ENCODE data around the gene CHAC1. TPM values are rescaled to one million over a fixed set of nuclear protein-coding genes. Genes with fewer than 3 reads are reported as not detected.
A peak's percentile ranks its signal among the peaks of the same experiment; 100 is the strongest.

The CHAC1 gene
- total and polyA plus RNA-seq, 8 donors = 1.3 to 61.6 (median 5.0) TPM

- peaks cover 27 to 52% (median 38%) of the 10 kb centered on the region in 4 donors for H3K4me1 ChIP-seq
- no peak for DNase-seq
Measured at GRCh38 chr15:40933517-40933902, 19.8 kb upstream of the CHAC1 start.

GRCh38 chr15:40934457-40934856 is 18.8 kb upstream of the CHAC1 start:
- Histone ChIP-seq H3K9me3 (no peaks in the 10 kb centered on the region), H3K27me3 (peaks cover 10 to 37% (median 27%) of the 10 kb centered on the region in 3 donors), H3K36me3 (peaks cover 0 to 18% (median 0%) of the 10 kb centered on the region in 4 donors), H3K4me1 (peaks cover 18 to 43% (median 29%) of the 10 kb centered on the region in 4 donors), H3K27ac (no peak overlapping the region), H3K4me3 (peak overlapping the region in 1 of 4 donors; percentile 16)
- no peak for DNase-seq
- TF ChIP-seq POLR2AphosphoS5 (IDR thresholded peaks at IDR 0.05) (no peak), EP300 (IDR thresholded peaks at IDR 0.05) (no peak), POLR2A (IDR thresholded peaks at IDR 0.05) (no peak), CTCF (IDR thresholded peaks at IDR 0.05) (no peak)
- intact Hi-C loops (cut with DNase I; ENCODE audit: low total_unique reads) = no loop called here
- WGBS, 5 donors = 91 to 96% (median 94%) methylated on average over 6 of the region's 6 CpGs

More at GRCh38 chr15:40933517-40933902, 19.8 kb upstream of the CHAC1 start:
- peak overlapping the region in 1 of 4 donors; percentile 75 for H3K4me3 ChIP-seq
- peaks cover 10 to 47% (median 36%) of the 10 kb centered on the region in 3 donors for H3K27me3 ChIP-seq
- no peak for TF ChIP-seq POLR2A (IDR thresholded peaks at IDR 0.05)
- TF ChIP-seq POLR2AphosphoS5 (IDR thresholded peaks at IDR 0.05) = peak in 1 of 3 donors; percentile 8
- TF ChIP-seq CTCF (IDR thresholded peaks at IDR 0.05) = no peak
- no peak for TF ChIP-seq EP300 (IDR thresholded peaks at IDR 0.05)
- H3K9me3 ChIP-seq = no peaks in the 10 kb centered on the region
- peak overlapping the region in 4 of 5 donors; percentile 15 to 57 (median 34) for H3K27ac ChIP-seq
- intact Hi-C loops (cut with DNase I; ENCODE audit: low total_unique reads) = no loop called here
- peaks cover 0 to 18% (median 0%) of the 10 kb centered on the region in 4 donors for H3K36me3 ChIP-seq
- 52 to 65% (median 58%) methylated on average over 3 of the region's 3 CpGs for WGBS, 5 donors

DNA sequence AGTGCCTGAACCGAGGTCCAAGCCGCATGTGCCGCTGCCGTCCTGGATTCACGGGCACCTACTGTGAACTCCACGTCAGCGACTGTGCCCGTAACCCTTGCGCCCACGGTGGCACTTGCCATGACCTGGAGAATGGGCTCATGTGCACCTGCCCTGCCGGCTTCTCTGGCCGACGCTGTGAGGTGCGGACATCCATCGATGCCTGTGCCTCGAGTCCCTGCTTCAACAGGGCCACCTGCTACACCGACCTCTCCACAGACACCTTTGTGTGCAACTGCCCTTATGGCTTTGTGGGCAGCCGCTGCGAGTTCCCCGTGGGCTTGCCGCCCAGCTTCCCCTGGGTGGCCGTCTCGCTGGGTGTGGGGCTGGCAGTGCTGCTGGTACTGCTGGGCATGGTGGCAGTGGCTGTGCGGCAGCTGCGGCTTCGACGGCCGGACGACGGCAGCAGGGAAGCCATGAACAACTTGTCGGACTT is 17.0 kb upstream of the CHAC1 start:
- no peak for TF ChIP-seq POLR2A (IDR thresholded peaks at IDR 0.05)
- peaks cover 11 to 40% (median 25%) of the 10 kb centered on the region in 4 donors for H3K4me1 ChIP-seq
- intact Hi-C loops (cut with DNase I; ENCODE audit: low total_unique reads) = no loop called here
- DNase-seq = no peak
- H3K36me3 ChIP-seq = peaks cover 0 to 18% (median 0%) of the 10 kb centered on the region in 4 donors
- peaks cover 0 to 19% (median 8%) of the 10 kb centered on the region in 3 donors for H3K27me3 ChIP-seq
- H3K4me3 ChIP-seq = peak overlapping the region in 1 of 4 donors; percentile 16
- WGBS, 5 donors = 92 to 95% (median 93%) methylated on average over 24 to 31 of the region's 31 CpGs
- no peaks in the 10 kb centered on the region for H3K9me3 ChIP-seq
- H3K27ac ChIP-seq = peak overlapping the region in 1 of 5 donors; percentile 3

- Histone ChIP-seq H3K36me3 (peaks cover 0 to 18% (median 0%) of the 10 kb centered on the region in 4 donors), H3K27me3 (peaks cover 0 to 12% (median 3%) of the 10 kb centered on the region in 3 donors), H3K4me3 (peak overlapping the region in 1 of 4 donors; percentile 19), H3K27ac (peak overlapping the region in 1 of 5 donors; percentile 3), H3K9me3 (no peaks in the 10 kb centered on the region), H3K4me1 (peaks cover 13 to 40% (median 25%) of the 10 kb centered on the region in 4 donors)
- WGBS, 5 donors = 72 to 90% (median 76%) methylated on average over 14 to 15 of the region's 15 CpGs
- no peak for TF ChIP-seq POLR2A (IDR thresholded peaks at IDR 0.05)
- TF ChIP-seq POLR2AphosphoS5 (IDR thresholded peaks at IDR 0.05) = no peak
- TF ChIP-seq EP300 (IDR thresholded peaks at IDR 0.05) = no peak
- no peak for TF ChIP-seq CTCF (IDR thresholded peaks at IDR 0.05)
- no peak for DNase-seq
- intact Hi-C loops (cut with DNase I; ENCODE audit: low total_unique reads) = no loop called here
Measured at GRCh38 chr15:40936709-40937666, 16.3 kb upstream of the CHAC1 start.
